Subcutaneous adipose tissue (tissue), 4 donors: ENCODE results near the gene CYP3A5. TPM values are rescaled to one million over a fixed set of nuclear protein-coding genes. Genes with fewer than 3 reads are reported as not detected.

ENCODE experiments used
- CTCF ChIP-seq: fragments of 450-650 bp; IDR thresholded peaks from one replicate; pipeline ENCODE4 v1.5.1; 2016; ENCODE audit warnings: low read depth, mild to moderate bottlenecking, control low read depth, antibody characterized with exemption, moderate library complexity
- total RNA-seq, 4 donors: library from RNA; depleted of rRNA; stranded (reverse); fragments of >200 nt; gene quantifications; one replicate each; pipeline ENCODE4 v1.1.0, GENCODE V29; 2016

CYP3A5 gene
- total RNA-seq, 4 donors from 2014 or later, result 0.88 to 191 (median 58.1) TPM

- TF ChIP-seq CTCF, result no peak
Observed at GRCh38 chr7:99624484-99624883, 55.3 kb downstream of the CYP3A5 start.

DNA sequence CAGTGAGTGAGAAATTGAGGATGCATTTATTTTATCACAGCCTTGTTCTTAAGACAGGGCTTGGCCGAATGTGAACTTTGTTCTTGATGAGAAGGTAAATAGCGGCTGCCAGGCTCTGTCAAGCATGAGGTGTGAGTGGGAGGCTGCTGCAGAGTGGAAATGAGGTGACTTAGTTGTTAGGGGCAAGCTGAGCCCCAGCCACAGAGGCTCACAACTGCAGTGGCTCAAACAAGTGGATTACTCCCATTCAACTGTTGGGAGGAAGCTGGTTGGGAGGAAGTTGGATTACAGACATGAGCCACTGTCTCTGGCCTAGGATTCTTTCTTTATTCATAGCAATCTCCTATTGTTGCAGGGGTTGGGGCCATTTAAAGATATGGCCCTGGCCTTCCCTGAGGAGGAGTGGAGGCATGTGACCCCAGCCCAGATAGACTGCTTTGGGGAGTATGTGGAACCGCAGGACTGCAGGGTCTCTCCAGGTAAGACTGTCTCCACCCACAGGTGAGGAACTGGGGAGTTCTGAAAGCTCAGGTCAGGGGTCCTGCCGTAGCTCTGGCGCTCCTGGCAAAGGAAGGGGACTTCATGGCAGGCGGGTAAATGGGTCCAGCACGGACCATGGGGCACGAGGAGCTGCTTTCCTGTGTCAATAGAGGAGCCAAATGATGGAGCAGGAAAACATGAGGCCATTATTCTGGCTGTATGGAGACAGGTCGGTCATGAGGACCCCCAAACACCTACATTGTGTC is 55.9 kb downstream of the CYP3A5 start:
- no peak for TF ChIP-seq CTCF

DNA sequence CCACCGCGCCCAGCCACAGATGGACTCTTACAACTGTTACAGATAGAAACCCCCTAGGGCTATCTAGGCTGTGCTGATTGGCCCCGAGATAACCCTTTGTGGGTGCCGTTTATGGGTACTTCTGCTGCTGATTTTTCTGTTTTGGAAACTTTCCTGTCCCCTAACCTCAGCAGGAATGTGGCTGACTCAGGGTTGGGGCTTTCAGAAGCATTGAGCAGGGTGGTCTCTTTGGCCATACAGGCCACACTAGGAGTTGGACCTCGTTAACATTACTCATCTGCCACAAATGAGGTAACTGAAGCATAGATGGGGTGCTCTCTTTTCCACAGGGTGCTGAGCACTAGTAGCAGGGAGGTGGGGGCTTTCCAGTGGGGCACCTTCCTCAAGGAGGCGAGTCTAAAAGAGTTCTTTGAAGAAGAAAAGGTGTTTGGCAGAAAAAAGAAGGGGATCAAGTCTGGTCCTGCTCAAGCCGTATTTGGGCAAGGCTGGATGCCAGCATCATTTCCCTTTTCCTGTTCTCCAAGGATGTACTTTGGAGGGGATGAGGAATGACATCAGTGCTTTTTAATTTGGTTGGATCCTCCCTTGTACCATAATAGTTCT is 56.6 kb downstream of the CYP3A5 start:
- no peak for TF ChIP-seq CTCF

DNA sequence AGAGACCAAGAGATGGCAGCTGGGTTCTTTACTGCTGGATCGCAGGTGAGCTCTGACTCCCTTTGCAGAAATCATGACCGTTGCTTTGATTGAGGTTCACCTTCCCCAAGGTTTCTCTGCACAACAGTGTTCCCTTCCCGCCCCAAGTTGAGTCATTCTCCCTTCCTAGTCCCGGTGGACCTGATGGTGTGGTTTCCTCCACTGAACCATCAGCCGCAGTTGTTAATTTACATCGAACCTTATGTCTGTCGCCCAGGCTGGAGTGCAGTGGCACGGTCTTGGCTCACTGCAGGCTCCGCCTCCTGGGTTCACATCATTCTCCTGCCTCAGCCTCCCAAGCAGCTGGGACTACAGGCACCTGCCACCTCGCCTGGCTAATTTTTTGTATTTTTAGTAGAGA is 57.2 kb downstream of the CYP3A5 start:
- no peak for TF ChIP-seq CTCF

- no peak for TF ChIP-seq CTCF
Observed at GRCh38 chr7:99621271-99621670, 58.5 kb downstream of the CYP3A5 start.

DNA sequence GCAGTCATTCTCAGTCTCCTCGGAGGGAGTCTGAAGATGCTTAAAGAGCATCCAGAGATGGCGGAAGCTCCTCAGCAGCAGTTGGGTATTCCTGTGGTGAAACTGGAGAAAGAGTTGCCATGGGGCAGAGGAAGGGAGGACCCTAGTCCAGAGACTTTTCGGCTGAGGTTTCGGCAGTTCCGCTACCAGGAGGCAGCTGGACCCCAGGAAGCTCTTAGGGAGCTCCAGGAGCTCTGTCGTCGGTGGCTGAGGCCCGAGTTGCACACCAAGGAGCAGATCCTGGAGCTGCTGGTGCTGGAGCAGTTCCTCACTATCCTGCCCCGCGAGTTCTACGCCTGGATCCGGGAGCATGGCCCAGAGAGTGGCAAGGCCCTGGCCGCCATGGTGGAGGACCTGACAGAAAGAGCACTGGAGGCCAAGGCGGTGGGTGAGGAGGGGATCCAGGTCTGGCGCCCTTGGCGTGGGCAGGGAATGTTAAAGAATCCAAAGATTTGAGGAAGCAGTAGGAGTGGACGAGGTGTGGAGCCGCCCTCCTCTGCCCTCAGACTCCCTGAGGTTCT is 60.1 kb downstream of the CYP3A5 start:
- no peak for TF ChIP-seq CTCF

GRCh38 chr7:99618726-99619125 is 61.1 kb downstream of the CYP3A5 start:
- TF ChIP-seq CTCF, result no peak
